Ecto neural progenitor cell (in vitro differentiated cells): Measurements from ENCODE around the gene CCDC32.
"Not testable (repeated sequence)": the region's sequence is repeated elsewhere in the genome, so short reads cannot be mapped to it uniquely, and the experiment has no call there.

Experiments
- DNase-seq: peaks from one replicate; pipeline ENCODE4 v3.0.0-alpha.2; 2018; ENCODE audit warnings: low spot score

The CCDC32 gene, protein sequence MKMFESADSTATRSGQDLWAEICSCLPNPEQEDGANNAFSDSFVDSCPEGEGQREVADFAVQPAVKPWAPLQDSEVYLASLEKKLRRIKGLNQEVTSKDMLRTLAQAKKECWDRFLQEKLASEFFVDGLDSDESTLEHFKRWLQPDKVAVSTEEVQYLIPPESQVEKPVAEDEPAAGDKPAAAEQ

DNA sequence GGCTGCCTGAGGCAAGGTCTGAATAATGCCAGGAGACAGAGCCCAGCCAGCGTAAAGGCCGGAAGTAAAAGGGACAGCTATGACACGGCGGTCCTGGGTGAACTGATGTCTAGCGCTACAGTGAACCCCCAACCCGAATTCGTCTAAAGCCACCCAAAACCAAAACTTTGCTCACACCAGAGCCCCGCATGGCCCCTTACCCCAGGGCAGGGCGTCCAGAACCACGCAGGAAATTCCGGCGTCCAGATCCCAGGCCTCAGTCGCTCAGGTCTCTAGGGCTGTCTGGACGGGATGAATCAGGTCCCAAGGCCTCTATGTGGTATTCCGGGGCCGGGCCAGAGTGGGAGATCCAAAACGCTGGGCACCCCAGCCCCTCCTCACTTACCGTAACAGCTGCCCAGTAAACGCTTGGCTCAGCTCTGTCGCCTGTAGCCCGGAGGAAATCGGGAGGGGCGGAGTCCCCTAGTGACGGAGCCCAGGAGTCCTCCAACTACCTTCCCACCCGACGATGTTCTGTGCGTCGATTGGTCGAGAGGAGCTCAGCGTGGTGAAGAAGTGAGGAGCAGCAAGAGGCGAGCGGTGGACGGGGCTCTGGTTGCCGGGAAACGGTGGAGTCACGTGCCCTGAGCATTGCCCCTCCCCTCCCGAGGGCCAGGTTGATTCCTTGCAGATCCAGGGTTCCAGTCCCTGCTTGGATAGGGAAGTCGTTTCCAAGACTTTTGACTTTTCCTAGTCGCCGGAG is at the start of gene CCDC32:
TSS of gene CCDC32 (minus strand) at position 452 of the 742 bp plus-strand sequence. CDS start 2,027 bp downstream, outside the sequence.
- DNase-seq = peak; percentile 97

- DNase-seq = no peak
Observed at GRCh38 chr15:40613080-40613479, 48.2 kb upstream of the CCDC32 start.

GRCh38 chr15:40603935-40604334 is 39.1 kb upstream of the CCDC32 start:
- DNase-seq = no peak

DNA sequence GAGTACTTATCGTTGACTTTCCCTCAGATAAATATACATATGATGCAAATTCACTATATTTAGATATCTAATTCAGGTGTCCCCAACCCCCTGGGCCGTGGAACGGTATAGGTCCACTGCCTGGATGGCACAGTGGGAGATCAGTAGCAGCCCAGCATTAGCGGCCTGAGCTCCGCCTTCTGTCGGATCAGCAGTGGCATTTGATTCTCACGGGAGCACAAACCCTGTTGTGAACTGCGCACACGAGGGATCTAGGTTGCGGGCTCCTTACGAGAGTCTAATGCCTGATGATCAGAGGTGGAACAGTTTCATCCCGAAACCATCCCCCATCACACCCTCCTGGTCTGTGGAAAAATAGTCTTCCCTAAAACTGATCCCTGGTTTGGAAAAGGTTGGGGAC is 36.1 kb upstream of the CCDC32 start:
- no peak for DNase-seq

- DNase-seq = no peak
Observed at GRCh38 chr15:40598672-40599071, 33.8 kb upstream of the CCDC32 start.

DNA sequence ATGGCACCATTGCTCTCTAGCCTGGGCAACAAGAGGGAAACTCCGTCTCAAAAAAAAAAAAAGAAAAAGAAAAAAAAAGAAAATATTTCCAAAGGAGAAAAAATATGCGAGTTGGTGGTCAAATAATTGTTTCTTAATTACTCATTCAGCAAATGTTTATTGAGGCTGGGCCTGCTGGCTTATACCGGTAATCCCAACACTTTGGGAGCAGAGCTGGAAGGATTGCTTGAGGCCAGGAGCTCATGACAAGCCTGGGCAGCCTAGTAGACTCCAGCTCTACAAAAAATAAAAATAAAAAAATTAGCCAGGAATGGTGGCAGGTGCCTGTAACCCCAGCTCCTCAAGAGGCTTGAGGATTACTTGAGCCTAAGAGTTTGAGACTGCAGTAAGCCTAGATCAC is 33.3 kb upstream of the CCDC32 start:
- DNase-seq = no peak

DNA sequence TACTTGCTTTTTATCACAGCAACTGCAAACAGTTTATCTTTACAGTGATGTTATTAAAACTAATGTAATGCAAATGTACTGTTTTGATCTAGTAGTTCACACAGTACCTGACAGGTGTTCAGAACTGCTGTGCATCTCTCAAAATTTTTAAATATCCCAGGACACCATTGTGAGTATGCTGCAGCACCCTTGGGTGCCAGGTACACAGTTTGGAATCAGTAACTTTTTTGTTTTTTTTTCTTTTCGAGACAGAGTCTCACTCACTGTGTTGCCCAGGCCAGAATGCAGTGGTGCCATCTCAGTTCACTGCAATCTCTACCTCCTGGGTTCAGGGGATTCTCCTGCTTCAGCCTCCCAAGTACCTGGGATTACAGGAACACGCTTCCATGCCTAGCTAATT is 32.2 kb upstream of the CCDC32 start:
- no peak for DNase-seq

DNA sequence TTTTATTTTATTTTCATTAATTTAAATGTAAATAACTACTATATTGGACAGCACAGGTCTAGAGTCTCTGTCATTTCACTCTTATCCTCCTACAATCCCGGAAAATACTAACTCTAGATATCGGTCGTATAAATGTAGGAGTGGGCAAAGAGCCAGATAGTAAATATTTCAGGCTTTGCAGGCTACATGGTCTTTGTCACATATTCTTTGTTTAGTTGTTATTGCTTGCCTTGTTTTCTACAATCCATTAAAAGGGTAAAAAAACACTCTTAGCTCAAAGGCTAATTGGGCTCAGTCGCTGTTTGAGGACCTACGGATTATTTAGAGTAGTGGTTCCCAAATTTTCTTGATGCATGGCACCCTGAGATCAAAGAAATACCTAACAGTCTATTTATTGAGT is 30.9 kb upstream of the CCDC32 start:
- DNase-seq = no peak

- DNase-seq = no peak
Observed at GRCh38 chr15:40595219-40595618, 30.4 kb upstream of the CCDC32 start.

DNA sequence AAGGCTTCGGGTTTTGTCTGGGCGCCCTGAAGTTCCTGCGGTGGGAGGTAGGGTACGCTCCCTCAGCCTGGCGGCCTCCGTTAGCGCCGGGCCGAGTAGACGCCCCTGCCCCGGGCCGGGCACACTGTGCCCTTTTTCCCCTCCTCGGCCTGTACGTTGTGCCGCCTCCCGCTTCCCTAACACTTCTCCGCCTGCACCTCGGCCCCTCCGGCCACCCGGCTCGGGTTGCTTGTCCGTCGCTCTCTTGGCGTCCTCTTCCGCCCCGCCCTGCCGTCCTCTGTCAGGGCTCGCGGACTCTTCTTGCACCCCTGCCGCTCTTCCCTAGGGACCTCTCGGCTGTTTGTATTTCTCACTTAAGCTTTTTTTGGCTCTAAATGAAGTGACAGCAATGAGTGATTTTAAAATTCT is 29.6 kb upstream of the CCDC32 start:
- DNase-seq = peak; percentile 84

- DNase-seq = peak; percentile 97
Observed at GRCh38 chr15:40593588-40594428, 29.0 kb upstream of the CCDC32 start, which contains the start of gene KNL1. Gene KNL1, plus strand, starts transcription at chr15:40594249. Its CDS starts 8,683 bp downstream, at chr15:40602932.

- no peak for DNase-seq
Observed at GRCh38 chr15:40593165-40593564, 28.3 kb upstream of the CCDC32 start.

- no peak for DNase-seq
Observed at GRCh38 chr15:40591389-40591788, 26.5 kb upstream of the CCDC32 start.

GRCh38 chr15:40590667-40591050 is 25.8 kb upstream of the CCDC32 start:
- DNase-seq = no peak

- no peak for DNase-seq
Observed at GRCh38 chr15:40584191-40584590, 19.3 kb upstream of the CCDC32 start.

- no peak for DNase-seq
Observed at GRCh38 chr15:40582726-40583246, 17.9 kb upstream of the CCDC32 start.

GRCh38 chr15:40581796-40582195 is 17.0 kb upstream of the CCDC32 start:
- DNase-seq = not testable (repeated sequence)

DNA sequence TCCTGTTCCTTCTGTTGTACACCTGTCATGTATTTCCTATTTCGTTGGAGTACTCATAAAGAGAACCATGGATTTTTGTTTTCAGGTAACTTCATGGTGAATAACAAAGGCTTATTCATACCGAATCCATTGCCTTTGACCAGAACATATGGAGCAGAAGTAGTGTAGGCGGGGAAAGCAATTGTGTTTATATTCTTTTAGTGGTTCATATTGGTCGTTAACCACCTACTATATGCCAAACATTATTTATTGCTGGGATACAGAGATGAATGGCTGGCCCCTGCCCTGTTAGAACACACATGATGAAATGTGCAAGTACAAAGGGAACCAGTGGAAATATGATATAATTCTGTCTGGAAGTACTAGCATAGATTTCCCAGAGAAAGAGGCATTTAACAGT is 14.1 kb upstream of the CCDC32 start:
- no peak for DNase-seq

DNA sequence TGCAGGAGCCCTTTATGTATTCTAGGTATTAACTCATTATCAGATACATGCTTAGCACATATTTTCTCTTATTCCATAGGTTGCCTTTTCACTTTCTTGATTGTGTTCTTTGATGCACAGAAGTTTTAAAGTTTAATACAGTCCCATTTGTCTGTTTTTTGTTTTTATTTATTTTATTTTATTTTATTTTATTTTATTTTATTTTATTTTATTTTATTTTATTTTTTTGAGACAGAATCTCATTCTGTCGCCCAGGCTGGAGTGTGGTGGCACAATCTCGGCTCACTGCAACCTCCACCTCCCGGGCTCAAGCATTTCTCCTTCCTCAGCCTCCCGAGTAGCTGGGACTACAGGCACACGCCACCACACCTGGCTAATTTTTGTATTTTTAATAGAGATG is 12.1 kb upstream of the CCDC32 start:
- not testable (repeated sequence) for DNase-seq

- DNase-seq = no peak
Observed at GRCh38 chr15:40575113-40575512, 10.3 kb upstream of the CCDC32 start.

DNA sequence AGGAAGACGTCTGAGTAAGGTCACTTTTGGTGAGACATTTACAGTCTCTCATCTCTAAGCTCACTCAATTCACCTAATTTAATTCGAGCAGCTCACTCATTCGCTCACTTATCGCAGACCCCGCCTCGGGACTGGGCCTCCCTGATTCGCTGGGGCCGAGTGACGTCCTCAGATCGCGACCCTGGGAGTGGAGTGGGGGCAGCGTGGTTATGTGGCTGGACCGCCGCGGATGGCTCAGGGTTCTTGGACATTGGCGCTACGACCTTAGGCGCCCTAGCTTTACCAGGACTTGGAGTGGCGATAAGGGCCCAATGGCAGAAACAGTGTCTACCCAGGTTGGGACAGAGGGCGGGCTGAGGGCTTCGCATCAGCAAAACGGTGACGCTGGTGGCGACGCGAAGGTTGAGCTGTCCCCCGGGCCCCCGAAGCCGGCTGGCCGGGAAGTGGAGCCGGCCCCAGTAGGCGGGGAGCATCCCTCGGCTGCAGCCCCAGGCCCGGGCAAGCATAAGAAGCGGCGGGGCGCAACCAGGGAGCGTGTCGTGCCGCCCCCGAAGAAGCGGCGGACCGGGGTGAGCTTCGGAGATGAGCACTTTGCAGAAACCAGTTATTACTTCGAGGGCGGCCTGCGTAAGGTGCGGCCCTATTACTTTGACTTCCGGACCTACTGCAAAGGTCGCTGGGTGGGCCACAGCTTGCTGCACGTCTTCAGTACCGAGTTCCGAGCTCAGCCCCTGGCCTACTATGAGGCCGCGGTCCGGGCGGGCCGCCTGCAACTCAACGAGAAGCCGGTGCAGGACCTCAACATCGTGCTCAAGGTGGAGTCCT is 4.5 kb upstream of the CCDC32 start, which contains the start of gene RPUSD2:
TSS of gene RPUSD2 (plus strand) at position 171 of the 825 bp plus-strand sequence. CDS start at position 210, 39 bp downstream.
- peak; percentile 96 for DNase-seq
